SK-N-SH treated with all-trans-retinoic acid at 6 μM for 48 hours (cell line): ENCODE data around the gene ZNF264.

Experiments
- ARNTL ChIP-seq: fragments of 450-650 bp; formaldehyde crosslinking; IDR thresholded peaks from 2 replicates; pipeline ENCODE4 v1.5.0; 2020; ENCODE audit warnings: low read depth, mild to moderate bottlenecking, moderate library complexity, borderline replicate concordance
- CREB5 ChIP-seq: fragments of 250-450 bp; sonication (Bioruptor Pico); IDR thresholded peaks from 2 replicates; pipeline ENCODE4 v1.5.1; 2020; ENCODE audit warnings: low read depth, mild to moderate bottlenecking, moderate library complexity
- ESRRG ChIP-seq: fragments of 250-450 bp; sonication (Bioruptor Pico); IDR thresholded peaks from 2 replicates; pipeline ENCODE4 v1.6.1; 2021; ENCODE audit warnings: mild to moderate bottlenecking
- GLIS3 ChIP-seq: fragments of 250-450 bp; sonication (Bioruptor Pico); IDR thresholded peaks from 2 replicates; pipeline ENCODE4 v1.5.0; 2020; ENCODE audit warnings: mild to moderate bottlenecking, moderate library complexity
- OSR1 ChIP-seq: fragments of 250-450 bp; sonication (Bioruptor Pico); IDR thresholded peaks from 2 replicates; pipeline ENCODE4 v1.8.0; 2022; ENCODE audit warnings: moderate library complexity, mild to moderate bottlenecking, inconsistent platforms
- PPARA ChIP-seq: fragments of 250-450 bp; sonication (Bioruptor Pico); IDR thresholded peaks from 2 replicates; pipeline ENCODE4 v1.5.0; 2020; ENCODE audit warnings: mild to moderate bottlenecking, borderline replicate concordance
- RARB ChIP-seq: fragments of 250-450 bp; sonication (Bioruptor Pico); IDR thresholded peaks from 2 replicates; pipeline ENCODE4 v1.8.0; 2021; ENCODE audit warnings: mild to moderate bottlenecking, moderate library complexity
- SNAI2 ChIP-seq: fragments of 250-450 bp; sonication (Bioruptor Pico); IDR thresholded peaks from 2 replicates; pipeline ENCODE4 v1.5.0; 2020; ENCODE audit warnings: mild to moderate bottlenecking, moderate library complexity
- TCF4 ChIP-seq: fragments of 250-450 bp; sonication (Bioruptor Pico); IDR thresholded peaks from 2 replicates; pipeline ENCODE4 v1.8.0; 2021; ENCODE audit warnings: mild to moderate bottlenecking, moderate library complexity, borderline replicate concordance
- ZFP3 ChIP-seq: fragments of 250-450 bp; sonication (Bioruptor Pico); IDR thresholded peaks from 2 replicates; pipeline ENCODE4 v1.5.0; 2020; ENCODE audit warnings: mild to moderate bottlenecking, moderate library complexity
- ZNF565 ChIP-seq: fragments of 450-650 bp; formaldehyde crosslinking; conservative IDR thresholded peaks from 2 replicates; pipeline ENCODE4 v1.5.0; 2020; ENCODE audit warnings: low read depth, mild to moderate bottlenecking, moderate library complexity
- TF ChIP-seq, protein P1 (sequence below): fragments of 250-450 bp; sonication (Bioruptor Pico); IDR thresholded peaks from 2 replicates; pipeline ENCODE4 v1.8.0; 2020; ENCODE audit warnings: mild to moderate bottlenecking, moderate library complexity, borderline replicate concordance
- TF ChIP-seq, protein P2 (sequence below): fragments of 250-450 bp; sonication (Bioruptor Pico); IDR thresholded peaks from 2 replicates; pipeline ENCODE4 v1.8.0; 2021; ENCODE audit warnings: low read depth, mild to moderate bottlenecking, moderate library complexity, borderline replicate concordance

GRCh38 chr19:57192077-57192420 is 749 bp downstream of the ZNF264 start:
- TF ChIP-seq ESRRG (no peak), PPARA (no peak), ZFP3 (CRISPR knock-in tag) (no peak), CREB5 (no peak), TCF4 (CRISPR knock-in tag) (no peak), ARNTL (CRISPR knock-in tag) (no peak), OSR1 (CRISPR knock-in tag) (no peak), GLIS3 (CRISPR knock-in tag) (no peak), SNAI2 (CRISPR knock-in tag) (no peak), ZNF565 (CRISPR knock-in tag) (no peak), RARB (CRISPR knock-in tag) (no peak)
- TF ChIP-seq, protein P1, sequence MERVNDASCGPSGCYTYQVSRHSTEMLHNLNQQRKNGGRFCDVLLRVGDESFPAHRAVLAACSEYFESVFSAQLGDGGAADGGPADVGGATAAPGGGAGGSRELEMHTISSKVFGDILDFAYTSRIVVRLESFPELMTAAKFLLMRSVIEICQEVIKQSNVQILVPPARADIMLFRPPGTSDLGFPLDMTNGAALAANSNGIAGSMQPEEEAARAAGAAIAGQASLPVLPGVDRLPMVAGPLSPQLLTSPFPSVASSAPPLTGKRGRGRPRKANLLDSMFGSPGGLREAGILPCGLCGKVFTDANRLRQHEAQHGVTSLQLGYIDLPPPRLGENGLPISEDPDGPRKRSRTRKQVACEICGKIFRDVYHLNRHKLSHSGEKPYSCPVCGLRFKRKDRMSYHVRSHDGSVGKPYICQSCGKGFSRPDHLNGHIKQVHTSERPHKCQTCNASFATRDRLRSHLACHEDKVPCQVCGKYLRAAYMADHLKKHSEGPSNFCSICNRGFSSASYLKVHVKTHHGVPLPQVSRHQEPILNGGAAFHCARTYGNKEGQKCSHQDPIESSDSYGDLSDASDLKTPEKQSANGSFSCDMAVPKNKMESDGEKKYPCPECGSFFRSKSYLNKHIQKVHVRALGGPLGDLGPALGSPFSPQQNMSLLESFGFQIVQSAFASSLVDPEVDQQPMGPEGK (CRISPR knock-in tag): no peak
- TF ChIP-seq, protein P2, sequence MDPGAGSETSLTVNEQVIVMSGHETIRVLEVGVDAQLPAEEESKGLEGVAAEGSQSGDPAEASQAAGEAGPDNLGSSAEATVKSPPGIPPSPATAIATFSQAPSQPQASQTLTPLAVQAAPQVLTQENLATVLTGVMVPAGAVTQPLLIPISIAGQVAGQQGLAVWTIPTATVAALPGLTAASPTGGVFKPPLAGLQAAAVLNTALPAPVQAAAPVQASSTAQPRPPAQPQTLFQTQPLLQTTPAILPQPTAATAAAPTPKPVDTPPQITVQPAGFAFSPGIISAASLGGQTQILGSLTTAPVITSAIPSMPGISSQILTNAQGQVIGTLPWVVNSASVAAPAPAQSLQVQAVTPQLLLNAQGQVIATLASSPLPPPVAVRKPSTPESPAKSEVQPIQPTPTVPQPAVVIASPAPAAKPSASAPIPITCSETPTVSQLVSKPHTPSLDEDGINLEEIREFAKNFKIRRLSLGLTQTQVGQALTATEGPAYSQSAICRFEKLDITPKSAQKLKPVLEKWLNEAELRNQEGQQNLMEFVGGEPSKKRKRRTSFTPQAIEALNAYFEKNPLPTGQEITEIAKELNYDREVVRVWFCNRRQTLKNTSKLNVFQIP (CRISPR knock-in tag): no peak
